NCI-H2171 (cell line): ENCODE measurements around the gene ZNF273.
A peak's percentile ranks its signal among the peaks of the same experiment; 100 is the strongest.
"Not testable (repeated sequence)": the region's sequence is repeated elsewhere in the genome, so short reads cannot be mapped to it uniquely, and the experiment has no call there.

Experiments
- DNase-seq: peaks from one replicate; lab custom pipeline; 2025; lab: John Stamatoyannopoulos, UW

The ZNF273 gene

DNA sequence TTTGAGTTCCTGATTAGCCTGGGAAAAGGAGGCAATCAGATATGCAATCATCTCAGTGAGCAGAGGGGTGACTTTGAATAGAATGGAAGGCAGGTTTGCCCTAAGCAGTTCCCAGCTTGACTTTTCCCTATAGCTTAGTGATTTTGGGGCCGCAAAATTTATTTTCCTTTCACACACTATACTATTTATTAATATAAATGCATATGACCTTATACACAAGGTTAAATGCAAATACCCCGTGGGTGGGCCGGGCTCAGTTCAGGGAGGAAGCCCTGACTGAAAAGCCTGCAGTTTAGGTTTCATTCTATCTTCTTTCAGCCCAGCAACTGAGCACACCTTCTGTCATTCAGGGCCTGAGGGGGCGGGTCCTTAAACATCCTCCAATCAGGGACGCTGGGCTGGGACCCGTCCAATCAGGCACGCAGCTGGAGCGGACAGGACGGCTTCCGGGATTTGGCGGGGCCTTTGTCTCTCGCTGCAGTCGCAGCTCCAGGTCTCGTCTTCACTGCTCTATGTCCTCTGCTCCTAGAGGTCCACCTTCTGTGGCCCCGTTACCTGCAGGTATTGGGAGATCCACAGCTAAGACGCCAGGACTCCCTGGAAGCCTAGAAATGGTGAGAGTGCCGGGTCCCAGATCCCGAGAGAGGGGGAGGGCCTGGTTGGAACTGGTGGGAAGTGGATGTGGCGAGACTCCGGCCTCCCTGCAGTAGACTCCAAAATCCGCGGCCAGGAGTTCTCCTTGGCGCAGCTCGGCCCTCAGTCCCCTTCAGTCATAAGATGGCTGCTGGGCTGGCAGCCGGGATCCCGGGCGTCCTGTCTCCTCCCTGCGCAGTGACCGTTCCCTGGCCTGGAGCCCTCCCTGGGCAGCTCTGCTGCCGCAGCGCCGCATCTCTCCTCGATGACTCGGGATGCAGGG lies at the start of gene ZNF273:
Gene ZNF273, plus strand, starts transcription at position 468 of the 916 bp plus-strand sequence. Its CDS starts 45 bp downstream, at position 513.
- peak; percentile 84 for DNase-seq

DNA sequence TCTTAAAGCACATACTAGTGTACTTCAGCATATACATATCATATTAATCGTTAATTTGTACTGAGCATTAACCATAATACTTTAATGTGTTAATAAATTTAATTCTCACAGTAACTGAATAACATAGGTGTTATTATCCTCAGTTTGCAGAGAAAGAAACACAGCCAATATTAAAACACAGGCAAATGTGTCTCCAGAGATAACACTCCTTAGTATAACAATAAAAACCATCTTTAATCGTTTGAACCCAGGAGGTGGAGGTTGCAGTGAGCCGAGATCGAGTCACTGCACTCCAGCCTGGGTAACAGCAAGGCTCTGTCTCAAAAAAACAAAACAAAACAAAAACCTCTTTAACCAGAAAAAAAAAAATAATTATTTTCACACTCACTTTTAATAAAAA lies 49.4 kb upstream of the ZNF273 start:
- DNase-seq, result no peak

DNA sequence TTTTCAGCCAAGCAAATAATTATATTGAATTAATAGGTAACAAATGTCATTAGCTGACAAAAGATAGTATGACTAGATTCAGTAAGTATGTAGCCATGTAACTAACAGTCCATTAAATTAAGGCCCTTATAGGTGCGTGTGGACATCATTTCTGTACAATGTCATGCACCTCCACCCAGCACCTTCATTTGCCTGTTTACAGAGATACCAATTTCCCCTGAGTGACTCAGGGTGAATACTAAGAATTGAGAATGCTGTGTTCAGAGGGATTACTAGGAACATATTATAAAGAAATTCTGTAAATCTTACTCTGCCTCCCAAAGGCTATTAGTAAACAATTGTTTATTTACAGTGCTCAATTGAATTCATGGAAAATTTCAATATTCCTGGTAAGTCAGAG lies 48.1 kb upstream of the ZNF273 start:
- no peak for DNase-seq

DNA sequence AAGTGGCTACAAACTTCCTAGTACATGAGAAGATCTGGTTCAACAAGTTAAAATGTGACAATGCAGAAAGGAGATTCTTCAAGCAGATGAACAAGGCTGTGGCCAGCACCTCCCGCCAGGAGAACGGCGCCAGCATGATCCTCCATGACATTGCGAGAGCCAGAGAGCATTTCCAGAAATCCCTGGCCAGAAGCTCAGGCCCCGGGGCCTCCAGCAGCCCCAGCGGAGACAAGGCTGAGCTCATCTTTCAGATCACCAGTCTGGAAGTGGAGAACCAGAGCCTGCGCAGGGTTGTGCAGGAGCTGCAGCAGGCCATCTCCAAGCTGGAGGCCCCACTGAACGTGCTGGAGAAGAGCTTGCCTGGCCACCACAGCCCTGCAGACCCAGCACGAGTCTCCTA lies 40.1 kb upstream of the ZNF273 start:
- DNase-seq, result no peak

DNA sequence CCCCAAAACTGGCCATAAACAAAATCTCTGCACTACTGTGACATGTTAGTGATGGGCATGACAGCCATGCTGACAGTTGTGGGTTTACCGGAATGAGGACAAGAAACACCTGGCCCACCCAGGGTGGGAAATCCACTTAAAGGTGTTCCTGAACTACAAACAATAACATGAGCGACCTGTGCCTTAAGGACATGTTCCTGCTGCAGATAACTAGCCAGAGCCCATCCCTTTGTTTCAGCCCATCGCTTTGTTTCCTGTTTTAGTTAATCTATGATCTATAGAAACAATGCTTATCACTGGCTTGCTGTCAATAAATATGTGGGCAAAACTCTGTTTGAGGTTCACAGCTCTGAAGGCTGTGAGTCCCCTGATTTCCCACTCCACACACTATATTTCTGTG lies 39.5 kb upstream of the ZNF273 start:
- not testable (repeated sequence) for DNase-seq

DNA sequence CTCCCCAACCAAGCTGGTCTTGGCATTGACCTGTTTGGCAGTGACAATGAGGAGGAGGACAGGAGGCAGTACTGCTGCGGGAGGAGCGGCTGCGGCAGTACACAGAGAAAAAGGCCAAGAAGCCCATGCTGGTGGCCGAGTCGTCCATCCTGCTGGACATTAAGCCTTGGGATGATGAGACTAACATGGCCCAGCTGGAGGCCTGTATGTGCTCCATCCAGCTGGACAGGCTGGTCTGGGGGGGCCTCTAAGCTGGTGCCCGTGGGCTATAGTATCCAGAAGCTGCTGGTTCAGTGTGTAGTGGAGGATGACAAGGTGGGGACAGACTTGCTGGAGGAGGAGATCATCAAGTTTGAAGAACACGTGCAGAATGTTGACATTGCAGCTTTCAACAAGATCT lies 39.1 kb upstream of the ZNF273 start:
- DNase-seq, result no peak

DNA sequence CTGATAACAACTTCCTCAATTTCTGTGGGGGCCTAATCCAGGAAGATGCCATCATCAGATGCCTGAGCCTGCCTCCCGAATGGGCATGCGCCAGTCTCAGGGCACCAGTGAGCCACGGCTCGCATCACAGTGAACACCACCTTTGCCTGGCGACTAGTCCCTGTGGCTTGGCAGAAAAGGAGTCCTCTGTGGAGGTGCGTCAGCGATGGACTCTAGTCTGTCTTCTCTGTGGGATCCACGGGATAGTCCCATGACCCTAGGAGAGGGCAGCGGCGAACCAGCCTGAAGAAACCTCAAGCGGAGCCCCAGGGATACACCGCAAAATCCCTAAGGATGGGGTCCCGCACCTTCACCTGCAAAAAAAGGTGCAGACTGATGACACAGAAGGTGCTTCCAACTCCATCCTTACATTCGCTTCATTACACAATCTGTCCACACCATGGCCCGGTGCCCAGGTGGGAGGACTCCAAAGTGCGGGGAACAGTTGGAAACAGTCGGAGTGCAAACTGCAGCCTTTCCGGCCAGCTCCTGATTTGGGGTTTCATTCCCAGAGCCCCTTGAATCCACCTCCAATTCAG lies 35.1 kb upstream of the ZNF273 start:
- no peak for DNase-seq

DNA sequence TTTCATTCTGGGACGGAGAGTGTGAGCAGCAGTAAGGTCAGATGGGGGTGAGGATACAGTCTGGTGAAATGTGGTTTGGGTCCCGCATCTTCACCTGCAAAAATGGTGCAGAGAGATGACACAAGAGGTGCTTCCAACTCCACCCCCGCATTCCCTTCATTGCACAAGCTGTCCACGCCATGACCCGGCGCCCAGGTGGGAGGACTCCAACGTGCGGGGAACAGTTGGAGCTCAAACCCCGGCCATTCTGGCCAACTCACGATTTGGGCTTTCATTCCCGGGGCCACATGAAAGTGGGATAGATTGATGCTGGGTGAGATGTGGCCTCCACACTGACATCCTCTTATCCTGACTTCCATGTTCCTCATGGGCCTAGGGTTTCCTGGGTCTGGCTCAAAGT lies 34.6 kb upstream of the ZNF273 start:
- DNase-seq, result no peak

DNA sequence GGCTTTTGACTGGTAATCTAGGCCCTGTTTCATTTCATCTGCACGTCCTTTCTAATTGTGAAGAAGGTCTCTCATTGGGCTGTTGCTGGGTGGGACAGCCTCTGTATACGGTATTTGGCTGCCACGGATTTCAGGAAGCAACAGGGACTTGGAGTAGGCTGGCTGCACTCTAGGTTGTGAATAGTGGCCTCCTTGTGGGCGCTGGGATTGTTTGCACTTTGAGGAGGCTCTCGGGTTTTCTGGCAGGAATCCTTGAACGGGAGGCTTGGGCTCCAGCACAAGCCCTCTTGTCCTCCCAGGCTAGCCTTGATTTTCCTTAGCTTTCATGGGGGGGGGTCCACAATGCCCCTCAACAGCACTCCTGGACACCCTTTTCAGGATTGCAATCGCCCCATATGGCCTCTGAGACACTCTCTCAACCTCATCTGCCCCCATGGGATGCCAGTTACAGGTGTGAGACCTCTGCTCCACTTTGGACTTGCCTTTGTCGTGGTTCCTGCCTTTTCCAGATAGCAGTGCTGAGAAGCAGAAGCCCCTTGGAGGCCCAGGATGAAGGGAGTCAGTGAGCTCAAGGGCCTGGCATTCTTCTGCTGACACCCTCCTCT lies 33.9 kb upstream of the ZNF273 start:
- no peak for DNase-seq

DNA sequence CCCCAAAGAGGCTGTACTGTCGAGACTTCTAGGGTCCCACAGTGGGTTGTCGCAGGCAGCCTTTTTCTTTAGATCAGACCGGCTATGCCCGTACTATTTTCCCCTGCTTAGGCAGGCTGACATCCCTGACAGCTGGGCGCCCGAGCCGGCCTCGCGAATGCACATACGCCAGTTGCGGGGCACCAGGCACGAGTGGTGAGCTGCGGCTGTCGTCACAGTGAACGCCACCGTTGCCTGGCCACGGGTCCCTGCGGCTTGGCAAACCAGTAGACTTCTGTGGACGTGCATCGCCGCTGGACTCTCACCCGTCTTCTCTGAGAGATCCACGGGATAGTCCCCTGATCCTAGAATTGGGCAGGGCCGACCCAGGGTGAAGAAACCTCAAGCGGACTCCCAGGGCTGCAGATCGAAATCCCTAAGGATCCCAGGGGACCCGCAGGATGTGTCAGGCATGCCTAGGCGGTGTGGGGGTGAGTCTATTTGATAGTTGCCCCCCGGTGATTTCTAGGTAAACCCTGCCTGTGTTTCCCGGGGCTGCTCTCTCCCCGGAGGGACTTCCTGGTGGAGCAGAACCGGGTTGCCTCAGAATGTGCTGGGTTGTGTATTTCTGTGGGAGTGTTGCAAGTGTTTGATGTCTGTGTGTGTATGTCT lies 33.0 kb upstream of the ZNF273 start:
- DNase-seq, result no peak

DNA sequence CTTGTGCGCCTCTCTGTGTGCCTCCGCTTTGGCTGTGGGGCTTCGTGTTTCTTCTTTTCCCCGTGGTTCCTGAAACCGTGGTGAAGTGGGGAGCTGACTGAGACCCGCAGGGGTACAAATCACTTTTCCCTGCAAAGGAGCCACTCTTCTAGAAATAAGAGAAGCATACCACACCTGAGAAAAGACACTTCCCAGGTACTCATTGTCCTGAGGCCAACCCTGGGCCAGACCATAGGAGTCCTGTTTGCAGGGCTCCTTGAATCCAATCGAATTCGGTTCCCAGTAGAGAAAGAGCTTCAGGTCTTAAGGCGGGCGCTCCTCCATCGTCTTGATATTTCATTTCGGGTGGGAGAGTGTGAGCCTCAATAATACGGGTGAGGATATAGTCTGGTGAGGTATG lies 32.4 kb upstream of the ZNF273 start:
- DNase-seq, result no peak

DNA sequence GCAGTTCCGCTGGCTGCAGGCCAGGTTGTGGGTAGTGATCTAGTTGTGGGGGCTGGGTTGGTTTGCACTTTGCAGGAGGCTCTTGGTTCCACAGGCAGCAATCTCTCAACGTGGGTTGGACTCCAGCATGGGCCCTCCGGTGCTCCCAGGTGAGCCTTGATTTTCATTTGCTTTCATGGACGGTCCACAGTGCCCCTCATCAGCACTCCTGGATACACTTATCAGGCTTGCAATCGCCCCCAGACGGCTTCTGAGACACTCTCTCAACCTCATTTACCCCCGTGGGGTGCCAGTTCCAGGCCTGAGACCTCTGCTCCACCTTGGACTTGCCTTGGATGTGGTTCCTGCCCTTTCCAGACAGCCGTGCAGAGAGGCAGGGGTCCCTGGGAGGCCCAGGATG lies 31.3 kb upstream of the ZNF273 start:
- DNase-seq, result no peak

DNA sequence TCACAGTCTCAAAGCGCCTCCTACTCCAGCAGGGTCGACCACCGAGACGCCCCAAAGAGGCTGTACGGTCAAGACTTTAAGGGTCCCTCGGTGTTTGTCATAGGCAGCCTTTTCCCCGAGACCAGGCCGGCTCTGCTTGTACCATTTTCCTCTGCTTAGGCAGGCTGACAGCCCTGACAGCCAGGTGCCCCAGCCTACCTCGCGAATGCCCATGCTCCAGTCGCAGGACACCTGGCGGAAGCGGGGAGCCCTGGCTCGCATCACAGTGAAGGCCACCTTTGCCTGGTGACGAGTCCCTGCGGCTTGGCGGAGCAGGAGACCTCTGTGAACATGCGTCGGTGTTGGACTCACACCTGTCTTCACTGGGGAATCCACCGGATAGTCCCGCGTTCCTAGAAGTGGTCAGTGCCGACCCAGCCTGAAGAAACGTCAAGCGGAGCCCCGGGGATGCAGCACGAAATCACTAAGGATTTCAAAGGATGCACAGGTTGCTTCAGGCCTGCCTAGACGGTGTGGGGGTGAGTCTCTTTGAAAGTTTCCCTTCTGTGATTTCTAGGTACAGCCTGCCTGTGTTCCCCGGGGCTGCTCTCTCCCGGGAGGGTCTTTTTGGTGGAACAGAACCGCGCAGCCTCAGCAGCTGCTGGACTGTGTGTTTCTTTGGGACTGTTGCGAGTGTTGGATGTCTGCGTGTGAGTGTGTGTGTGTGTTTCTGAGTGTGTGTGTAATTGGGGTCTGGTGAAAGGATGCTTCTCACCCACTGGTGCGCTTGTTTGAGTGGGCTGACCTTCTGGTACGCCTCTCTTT lies 30.5 kb upstream of the ZNF273 start:
- no peak for DNase-seq

DNA sequence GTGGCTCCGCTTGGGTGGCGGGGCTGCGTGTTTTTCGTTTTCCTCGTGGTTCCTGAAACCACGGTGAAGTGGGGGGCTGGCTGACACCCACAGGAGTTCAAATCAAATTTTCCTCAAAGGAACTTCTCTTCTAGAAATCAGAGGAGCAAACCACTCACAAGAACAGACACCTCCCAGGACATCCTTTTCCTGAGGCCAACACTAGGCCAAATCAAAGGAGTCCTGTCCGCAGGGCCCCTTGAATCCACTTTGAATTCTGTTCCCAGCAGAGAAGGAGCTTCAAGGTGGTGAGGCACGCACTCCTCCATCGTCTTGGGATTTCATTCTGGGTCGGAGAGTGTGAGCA lies 29.9 kb upstream of the ZNF273 start:
- no peak for DNase-seq

DNA sequence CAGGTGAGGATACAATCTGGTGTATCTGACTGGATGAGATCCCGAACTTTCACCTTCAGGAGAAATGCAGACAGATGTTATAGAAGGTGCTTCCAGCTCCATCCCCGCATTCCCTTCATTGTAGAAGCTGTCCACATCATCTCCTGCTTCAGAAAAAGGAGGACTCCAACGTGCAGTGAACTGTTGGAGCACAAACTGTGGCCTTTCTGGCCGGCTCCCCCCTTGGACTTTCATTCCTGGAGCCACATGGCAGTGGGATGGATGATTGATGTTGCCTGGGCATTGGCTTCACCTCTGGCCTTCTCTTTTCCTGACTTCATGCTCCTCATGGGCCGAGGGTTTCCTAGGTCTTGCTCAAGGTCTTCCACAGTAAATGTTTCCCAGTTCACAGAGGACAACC lies 29.6 kb upstream of the ZNF273 start:
- no peak for DNase-seq

DNA sequence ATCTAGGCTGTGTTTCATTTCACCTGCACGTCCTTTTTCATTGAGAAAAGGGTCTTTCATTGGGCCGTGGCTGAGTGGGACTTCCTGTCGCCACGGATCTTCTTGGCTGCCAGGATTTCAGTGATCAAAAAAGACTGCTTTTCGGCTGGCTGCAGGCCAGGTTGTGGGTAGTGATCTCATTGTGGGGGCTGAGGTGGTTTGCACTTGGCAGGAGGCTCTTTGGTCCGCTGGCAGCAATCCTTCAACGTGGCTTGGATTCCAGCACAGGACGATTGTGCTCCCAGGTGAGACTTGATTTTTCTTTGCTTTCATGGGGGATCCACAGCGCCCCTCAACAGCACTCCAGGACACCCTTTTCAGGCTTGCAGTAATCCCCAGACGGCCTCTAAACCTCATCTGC lies 29.0 kb upstream of the ZNF273 start:
- no peak for DNase-seq

DNA sequence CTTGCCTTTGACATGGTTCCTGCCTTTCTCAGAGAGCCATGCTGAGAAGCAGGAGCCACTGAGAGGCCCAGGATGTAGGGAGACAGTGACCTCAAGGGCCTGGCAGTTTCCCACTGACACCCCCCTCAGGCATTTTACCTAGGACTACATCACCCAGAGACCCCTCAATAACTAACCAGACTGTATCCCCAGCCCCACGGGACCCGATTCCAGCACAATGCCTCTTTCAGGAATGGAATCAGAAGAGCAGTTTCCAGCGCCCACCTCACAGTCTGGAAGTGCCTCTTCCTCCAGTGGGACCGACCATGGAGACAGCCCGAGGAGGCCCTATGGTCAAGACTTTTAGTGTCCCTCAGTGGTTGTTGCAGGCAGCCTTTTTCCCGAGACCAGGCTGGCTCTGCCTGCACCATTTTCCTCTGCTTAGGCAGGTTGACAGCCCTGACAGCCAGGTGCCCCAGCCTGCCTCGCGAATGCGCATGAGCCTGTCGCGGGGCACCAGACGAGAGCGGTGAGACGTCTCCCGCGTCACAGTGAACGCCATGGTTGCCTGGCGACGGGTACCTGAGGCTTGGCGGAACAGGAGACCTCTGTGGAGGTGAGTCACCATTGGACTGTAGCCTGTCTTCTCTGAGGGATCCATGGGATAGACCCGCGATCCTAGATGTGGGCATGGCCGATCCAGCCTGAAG lies 28.4 kb upstream of the ZNF273 start:
- no peak for DNase-seq

DNA sequence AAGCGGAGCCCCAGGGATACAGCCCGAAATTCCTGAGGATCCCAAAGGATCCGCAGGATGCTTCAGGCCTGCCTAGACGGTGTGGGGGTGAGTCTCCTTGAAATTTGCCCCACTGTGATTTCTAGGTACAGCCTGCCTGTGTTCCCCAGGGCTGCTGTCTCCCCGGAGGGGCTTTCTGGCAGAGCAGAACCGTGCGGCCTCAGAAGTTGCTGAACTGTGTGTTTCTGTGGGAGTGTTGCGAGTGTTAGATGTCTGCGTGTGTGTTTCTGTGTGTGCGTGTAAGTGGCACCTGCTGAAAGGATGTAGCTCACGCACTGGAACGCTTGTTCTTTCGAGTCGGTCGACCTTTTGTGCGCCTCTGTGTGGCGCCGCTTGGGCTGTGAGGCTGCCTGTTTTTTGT lies 27.8 kb upstream of the ZNF273 start:
- DNase-seq, result no peak

DNA sequence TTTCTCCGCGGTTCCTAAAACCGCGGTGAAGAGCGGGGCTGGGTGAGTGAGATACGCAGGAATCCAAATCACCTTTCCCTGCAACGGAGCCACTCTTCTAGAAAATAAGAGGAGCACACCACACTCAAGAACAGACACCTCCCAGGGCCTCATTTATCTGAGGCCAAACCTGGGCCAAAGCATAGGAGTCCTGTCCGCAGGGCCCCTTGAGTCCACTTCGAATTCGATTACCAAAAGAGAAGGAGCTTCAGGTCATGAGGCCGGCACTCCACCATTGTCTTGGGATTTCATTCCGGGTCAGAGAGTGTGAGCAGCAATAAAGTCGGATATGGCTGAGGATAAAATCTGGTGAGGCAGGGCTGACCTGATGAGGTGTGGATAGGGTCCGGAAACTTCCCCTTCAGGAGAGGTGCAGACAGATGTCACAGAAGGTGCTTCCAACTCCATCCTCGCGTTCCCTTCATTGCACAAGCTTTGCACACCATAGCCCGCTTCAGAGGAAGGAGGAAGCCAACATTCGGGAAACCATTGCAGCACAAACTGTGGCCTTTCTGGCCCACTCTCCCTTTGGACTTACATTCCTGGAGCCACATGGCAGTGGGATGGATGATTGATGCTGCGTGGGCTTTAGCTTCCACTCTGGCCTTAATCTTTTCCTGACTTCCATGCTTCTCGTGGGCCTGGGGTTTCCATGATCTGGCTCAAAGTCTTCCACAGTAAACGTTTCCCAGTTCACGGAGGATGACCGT lies 27.2 kb upstream of the ZNF273 start:
- no peak for DNase-seq
